ENCODE data around the gene TALDO1.

Gene TALDO1

DNA sequence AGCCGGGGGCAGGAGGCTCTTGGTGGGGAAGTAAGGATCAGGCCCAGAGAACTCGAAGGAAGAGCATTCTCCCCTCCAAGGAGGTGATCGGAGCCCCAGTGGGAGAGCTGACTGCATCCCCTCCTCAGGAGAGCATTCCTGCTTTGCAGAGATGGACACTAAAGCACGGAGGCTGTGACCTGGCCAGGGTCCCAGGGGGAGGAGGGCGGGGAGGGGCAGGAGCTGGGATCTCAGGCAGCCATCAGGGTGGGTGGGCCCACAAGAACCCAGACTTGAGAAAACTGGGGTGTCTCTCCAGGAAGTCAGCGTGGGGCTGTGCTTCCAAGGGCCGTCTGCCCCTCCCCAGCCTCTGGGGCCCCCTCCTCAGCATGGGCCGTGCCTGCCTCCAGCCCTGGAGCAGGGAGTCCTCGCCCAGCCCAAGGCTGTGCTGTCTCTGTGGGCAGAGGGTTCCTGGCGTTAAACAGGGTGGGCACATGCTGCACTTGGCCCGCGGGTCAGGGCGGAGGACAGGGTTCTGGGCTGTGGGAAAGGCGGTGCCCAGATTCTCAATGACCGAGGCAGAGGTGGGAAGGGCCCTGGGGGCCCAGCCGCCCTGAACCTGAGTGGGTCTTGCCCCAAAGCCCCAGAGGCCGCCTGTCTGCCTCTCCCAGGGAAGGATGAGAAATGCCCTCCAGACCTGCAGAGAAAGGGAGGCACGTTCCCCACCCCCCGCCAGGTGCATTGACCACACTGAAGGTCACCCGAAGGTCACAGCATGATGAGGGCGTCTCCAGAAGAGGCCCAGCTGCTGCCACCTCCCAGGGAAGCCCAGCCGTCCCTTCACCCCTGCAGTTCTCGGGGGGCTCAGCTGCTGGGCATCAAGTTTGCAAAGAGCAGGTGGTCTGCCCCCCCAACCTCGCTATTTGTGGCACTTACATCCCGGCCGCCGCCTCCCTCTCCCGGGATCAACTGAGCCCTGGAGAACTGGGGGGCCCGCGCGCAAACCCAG is 42.0 kb downstream of the TALDO1 start:
- no peak for DNase-seq

DNA sequence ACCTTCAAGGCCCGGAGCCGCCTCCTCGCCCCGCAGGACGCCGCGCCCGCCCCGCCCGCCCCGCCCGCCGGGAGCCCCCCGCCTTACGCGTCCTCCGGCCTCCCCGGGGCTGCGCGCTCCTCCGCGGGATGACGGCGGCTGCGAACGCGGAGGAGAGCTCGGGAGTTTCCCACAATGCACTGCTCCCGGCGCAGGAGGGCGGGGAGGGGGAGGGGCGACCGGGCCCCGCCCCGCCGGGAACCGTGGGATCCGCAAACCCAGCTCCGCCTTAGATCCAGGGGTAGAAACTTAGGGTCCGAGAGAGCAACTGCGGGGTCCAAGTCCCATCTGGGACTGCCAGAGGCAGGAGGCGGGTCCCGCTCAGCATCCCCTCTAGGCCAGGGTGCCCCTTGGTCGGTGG is 42.7 kb downstream of the TALDO1 start, which contains the start of gene CEND1:
Gene CEND1 (minus strand): TSS at position 148 of the 400 bp plus-strand sequence. CDS start 1,514 bp downstream, outside the sequence.
- DNase-seq = peak; percentile 74

DNA sequence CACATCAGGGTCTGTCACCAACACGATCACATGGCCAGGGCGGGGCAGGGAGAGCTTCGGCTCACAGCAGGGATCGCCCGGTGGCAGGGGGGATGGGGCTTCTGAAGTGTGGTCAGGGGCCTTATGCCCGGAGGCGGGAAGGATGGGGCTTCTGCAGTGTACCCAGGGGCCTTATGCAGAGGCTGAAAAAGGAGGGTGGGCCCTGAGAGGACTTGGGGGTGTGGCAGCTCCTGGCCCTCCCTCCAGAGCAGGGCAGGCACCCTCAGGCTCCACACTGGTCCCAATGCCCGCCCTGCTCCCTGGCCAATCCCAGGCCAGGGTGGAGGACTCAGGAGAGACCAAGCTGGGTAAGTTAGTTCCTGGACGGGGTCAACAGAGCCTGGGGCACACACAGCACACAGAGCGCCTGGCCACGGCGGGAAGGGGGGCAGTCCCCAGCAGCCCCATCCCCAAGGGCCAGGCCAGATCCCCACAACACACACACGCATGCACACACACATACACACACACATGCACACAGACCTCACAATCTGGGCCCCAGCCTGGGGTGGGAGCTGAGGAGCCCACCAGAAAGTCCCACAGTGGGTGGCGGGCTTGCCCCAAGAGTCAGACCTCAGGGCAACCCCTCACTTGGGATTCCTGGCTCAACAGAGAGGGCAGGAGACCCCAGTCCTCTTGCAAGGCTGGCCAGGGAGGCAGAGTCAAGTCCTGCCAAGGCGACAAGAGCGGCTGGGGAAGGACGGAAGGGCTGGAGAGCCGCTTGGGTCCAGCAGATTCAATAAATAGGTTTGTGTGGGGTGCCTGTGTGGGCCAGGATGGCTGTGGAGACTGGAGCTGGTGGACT is 43.7 kb downstream of the TALDO1 start:
- DNase-seq = no peak

DNA sequence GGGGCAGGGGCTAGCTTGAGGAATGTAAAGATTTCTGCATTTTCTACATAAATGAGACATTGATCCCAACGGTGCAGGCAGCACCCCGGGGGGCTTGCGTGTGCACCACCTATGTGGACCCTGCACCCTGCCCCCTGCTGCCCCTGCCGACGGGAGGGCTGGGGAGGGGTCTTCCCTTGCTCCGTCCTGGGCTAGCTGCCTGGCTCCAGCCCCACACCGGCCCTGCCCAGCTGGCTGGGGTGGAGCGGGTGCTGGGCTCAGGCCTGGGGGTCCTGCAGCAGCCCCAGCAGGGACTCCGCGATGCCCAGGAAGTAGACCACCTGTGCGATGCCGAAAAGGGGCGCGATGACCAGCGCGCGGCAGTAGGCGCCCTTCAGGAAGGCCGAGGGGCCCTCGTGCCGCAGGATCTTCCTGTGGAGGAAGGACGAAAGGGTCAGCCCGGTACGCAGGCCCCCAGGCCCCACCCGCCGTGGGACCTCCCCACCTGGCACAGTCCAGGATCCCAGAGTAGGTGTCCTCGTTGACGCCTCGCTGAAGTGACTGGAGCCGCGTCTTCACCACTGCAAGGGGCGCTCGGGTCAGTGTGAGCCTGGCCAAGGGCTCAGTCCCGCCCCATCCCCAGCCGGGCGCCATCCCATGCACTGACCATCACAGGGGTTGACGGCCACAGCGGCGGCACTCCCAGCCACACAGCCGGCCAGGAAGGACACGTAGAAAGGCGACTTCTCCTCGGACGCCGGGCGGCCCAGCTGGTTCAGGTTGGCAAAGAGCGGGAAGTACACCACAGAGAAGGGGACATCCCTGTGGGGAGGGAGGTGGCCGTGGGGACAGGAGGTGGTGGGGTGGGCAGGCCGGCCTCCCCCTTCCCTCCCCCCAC is 44.6 kb downstream of the TALDO1 start:
- no peak for DNase-seq

DNA sequence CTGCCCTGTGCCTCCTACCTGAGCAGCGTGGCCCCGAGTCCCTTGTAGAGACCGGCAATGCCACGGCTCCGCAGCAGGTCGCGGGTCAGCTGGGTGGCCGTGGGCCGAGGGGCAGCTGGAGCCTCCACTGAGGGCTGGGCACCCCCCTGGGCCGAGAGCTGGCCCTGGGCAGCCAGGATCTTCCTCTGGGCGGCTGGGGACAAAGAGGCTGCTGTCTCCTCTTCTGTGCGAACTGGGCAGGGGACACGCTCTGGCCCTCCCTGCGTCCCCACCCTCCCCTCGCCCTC is 45.2 kb downstream of the TALDO1 start:
- no peak for DNase-seq

DNA sequence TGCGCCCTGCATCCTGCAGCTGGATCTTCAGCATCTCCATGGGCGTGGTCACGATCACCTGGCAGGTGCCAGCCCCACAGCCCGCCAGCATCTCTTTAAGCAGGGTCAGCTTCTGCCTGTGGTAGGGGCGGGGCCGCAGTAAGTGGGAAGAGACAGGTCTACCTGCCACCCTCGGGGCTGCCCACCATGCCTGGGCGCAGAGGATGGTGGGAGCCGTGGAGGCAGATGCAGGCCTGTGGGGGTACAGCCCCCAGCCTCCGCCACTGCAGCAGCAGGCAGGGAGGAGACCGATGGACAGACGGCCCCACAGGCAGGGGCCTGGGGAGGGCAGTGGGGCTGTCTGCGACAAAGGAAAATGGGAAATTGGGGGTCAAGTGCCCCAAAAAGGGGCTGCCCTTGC is 45.6 kb downstream of the TALDO1 start:
- DNase-seq = no peak

DNA sequence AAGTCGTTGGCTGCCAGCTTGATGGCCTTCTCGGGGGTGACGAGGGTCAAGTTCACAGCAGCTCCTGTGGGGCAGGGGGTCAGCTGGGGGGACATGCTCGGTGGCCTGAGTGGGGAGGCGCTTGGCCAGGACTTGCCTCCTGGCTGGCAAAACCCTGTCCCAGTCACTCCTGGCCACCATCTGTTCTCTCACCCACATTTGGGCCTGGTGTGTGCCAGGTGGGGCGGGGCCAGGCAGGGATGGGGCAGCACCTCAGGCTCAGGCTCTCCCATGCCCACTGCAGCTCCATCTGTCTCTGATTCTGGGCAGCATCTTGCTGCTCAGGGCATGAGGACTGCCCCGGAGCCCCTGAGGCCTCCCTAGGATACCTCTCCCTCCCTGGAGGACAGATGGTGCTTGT is 46.3 kb downstream of the TALDO1 start:
- DNase-seq = no peak

DNA sequence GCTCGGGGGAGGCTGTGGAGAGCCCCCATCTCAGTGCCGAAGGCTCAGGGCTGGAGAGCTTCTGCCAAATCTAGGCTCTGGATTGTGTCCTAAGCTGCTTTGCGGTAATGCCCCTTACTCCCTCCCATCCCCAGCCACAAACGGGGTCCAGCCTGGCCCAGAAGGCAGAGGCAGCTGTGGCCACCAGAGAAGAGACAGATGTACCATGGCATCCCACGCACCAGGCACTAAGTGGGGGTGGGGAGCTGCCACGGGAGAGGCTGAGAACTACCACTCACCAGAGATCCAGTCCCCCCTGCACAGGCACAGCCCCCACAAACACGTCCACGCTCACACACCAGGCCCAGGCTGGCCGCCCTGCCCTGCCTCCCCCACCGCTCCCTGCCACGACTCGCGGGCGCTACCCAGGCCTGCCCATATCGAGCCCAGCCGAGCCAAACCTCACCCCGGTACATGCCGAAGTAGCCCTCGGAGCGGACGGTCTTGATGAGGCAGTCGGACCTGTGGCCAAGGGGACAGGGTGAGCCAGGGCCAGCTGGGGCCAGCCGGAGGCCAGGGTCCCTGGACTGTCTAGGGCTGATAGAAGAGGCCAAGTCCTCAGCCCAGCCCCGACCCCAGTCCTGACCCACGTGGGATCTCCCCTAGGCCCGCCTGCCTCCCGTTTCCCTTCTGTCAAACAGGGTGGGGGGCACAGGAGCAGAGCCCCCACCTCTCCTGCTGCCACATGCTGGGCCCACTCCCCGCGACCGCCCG is 46.9 kb downstream of the TALDO1 start:
- DNase-seq = no peak

DNA sequence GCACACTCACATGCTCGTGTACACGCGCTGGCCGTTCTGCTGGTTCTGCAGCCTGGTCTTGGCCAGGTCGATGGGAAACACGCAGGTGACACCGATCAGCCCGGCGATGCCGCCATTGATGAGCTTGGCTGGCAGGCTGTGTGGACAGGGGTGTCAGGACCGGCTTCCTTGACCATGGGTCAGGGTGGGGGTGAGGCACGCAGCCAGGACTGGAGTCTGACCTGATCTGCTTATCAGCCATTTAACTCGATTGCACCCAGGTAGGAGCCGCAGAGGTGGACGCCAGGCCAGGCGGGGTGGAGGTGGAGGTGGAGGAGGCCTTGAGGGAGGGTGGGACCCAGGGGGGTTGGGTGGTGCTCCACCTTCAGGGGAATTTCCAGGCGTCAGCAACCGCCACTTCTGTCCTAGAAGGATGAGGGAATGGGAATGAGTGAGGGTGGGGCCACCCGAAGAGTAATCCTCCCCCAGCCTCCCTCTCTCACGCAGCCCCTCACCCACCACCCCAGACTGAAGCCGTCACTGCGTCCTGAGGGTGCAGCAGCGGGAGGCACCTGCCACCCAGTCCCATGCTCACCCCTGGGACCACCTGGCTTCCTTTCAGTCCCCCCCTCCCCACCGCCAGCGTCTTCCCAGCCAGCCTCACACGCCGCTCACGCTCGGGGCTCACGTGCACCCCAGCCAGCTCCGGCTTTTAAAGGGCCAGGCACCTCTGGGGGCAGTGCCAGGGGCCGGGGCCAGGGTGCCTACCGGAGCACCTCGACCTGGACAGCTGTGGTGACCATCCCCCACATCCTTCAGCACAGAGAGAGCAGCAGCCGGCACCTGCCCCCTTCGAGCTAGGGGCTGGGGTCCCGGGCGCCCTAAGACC is 47.7 kb downstream of the TALDO1 start:
- DNase-seq = no peak

DNA sequence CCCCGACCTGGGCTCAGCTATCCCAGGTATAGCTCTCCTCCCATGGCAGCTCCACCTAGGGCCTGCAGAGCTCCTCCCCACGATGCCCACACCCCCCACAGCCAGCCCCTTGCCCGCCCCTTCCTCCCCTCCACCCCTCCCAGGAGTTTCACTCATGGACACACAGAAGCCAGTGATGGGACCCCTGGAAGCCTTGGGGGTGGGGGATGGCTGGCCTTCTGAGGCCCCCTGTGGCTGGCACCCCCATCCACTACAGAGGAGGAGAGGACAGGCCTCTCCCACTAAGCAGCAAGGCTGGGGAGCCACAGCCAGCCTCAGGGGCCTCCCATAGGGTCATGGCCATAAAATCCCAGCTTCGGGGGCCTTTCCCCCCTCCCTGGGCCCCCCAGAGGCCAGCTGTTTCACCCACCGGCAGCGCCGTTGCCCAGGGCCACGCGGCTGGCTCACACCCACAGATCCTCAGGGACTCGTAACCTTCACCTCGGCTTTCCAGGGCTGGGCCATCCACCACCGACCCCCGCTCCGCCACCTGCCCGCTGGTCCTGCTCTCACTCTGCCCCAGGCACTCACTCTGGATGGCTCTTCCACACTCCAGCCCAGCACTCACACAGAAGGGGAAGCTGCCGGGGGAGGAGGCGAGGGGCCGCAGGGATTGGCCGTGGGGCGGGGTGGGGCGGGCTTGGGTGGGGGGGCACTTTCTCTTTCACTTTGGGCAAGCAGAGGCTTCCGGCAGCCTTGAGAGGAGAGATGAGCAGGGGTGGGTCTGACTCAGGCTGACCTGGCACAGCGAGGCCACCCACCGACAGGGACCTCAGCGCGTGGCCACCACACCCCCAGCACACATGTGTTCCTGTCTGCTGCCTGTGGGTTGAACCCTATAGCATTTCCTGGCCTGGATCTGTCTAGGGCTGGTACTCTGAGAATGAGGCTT is 48.6 kb downstream of the TALDO1 start:
- no peak for DNase-seq

DNA sequence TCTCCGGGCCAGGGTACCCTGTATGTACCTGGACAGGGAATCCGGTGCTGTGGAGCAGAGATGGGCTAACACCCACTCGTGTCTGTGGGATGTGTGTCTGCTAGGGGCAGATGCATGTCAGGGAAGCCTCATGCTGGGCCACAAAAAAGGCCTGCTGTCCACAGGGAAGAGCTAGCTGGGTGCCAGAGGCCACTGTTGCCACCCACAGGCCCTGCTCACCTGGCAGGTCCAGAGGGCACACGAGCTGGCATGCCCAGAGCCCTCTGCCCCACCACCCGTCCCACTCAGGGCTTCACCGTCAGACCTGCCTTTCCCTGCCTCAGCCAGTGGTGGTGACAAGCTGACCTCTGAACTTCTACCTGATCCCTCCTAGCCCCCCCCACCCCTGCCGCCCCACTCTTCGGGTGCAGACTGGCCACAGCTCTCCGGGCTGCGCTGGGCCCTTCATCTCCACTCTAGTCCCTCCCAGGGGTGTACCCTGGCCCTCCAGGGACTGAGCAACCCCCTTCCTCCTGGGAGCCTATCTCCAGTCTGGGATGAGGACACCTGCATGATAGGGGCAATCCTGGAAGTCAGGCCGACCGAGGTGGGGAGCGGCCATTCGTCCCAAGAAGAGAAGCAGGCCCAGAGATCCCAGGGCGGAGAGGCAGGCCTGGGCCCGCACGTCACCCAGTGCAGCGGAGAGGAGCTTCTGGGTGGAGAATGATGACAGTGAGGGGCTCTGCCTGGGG is 49.5 kb downstream of the TALDO1 start:
- no peak for DNase-seq

DNA sequence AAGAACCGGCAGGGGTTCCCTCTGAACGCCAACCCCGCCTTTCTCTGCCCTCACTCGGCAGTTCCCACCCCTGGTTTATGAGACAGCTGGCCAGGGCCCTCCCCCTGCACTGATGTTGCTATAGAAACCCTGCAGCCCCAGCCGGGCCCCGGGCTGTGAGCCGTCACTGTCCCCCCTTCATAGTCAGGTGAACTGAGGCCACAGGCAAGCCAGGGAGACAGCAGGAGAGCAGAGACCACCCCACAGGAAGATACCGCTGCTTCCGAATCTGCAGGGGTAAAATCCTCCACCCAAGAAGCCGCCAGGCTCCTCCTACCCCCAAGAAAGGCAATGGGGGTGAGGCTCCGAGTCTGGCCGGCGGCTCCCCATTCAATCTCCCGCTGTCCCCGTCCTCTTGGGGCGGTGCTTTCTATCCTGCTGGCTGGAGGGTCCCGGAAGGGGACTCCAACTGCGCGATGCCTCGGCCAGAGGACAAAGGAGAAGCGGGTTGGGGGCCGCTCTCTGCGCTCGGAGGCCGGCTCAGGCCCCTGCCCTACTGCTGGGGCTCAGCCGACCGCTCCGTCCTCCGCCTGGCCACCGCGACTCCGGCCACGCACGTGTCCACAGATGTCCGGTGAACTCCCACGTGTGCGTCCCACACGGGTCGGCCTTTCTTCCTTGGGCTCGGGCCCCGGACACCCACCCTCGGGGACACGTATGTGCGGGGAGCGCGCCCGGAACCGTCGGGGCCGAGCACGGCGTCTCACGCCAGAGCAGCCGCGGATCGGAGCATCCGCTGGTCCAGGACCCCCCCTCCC is 50.2 kb downstream of the TALDO1 start:
- DNase-seq = peak; percentile 91

DNA sequence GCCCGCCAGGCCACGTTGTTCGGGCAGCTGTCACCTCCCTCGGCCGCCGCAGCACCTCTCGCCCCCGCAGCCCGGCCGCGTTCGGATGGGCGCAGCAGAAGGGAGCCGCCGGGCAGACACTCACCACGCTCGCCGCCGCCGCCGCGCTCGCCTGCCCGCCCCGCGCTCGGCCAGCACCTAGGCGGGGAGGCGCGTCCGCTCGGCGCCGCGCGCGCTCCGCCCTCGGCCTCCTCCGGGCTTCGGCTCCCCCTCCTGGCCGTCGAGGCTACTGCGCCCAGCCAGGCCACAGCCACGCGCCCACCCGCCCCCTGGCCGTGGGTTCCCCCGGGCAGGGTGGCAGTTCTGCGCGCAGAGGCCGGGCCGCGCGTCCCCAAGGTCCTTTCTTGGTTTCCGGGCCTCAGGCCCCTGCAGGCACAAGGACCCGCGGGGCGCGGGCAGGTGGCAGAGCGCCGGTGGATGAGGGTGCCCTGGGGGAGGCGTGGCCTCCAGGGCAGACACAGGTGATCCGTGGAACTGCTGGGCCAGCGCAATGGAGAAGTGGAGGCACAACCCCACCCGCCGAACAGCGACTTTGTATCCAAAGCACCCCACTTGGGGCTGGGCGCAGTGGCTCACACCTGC is 50.9 kb downstream of the TALDO1 start, which contains the start of gene SLC25A22:
Gene SLC25A22 (minus strand): TSS at position 189 of the 621 bp plus-strand sequence. CDS start 3,275 bp downstream, outside the sequence.
- peak; percentile 86 for DNase-seq

DNA sequence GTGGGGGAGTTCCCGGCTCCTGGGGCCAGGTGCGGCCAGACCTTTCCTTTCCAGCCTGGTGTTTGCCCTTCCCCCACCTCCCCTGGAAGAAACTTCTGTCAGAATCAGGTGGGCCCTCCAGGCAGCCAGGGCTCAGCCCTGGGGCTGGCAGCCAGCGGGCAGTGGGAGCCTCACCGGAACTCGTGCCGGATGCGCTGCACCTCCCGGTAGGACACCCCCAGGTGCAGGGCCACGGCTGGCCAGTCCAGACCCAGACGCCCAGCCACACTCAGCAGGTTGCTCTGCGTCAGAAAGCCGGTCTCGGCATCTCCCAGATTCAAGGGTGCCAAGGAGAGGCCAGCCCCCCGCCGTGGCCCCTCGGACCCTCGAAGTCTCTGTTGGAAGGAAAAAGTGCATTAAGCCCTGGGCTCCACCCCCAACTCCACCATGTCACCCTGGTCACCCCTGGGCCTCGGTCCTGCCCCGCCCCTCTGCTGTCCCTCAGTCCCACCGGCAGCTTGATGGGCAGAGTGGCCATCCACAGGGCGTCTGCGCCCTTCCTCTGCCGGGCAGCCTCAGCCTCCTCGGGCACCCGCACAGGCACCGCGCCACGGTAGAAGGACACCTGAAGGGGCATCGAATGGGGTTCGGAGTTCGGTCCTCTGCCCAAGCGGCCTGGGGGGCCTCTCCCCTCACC is 52.5 kb downstream of the TALDO1 start:
- DNase-seq = no peak

DNA sequence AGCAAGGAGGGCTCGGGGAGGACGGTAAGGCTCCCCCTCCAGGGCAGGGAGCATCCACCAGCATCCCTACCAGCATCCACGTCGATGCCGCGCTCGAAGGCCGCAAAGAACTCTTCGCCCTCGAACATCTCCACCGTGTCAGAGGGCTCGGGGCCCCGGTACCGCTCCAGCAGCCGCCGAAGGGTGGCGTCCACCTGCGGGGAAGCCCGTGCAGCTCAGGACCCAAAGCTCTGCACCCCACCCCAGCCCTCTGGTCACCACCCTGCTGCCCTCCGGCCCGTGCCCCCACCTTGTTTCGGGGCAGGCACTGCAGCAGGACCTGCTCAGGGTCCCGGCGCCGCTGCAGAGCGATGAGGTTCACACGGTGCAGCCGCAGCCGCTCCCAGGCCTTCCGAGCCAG is 53.2 kb downstream of the TALDO1 start:
- DNase-seq = no peak

DNA sequence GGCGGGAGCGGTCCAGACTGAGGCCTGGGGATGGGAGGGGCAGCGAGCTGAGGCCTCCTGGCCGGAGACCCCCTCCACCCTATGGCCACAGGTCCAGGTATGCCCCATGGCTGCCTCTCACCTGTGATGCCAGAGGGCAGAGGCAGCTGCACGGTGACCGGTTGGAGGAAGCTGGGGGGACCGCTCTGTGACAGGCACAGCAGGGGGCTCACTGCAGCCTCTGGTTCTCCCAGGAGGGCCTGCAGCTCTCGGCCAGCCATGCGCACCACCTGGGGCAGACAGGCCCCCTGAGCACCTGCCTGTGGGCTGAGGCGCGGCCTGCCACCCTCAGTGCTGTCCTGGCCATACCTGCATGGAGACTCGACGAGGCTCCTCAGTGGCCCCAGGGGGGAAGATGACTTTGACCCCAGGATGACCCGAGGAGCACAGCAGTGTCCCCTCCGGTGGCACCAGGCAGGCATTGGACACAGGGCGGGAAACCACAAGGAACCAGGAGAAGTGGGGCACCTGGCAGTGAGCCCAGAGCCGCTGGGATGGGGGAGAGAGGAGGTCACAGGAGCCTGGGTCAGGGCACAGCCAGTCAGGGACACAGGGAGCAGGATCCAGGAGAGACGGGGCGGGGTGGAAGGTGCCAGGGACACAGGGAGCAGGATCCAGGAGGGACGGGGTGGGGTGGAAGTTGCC is 54.0 kb downstream of the TALDO1 start:
- no peak for DNase-seq

Measured in NCI-H345 (cell line).